GM18519 (cell line): ENCODE data around the gene VSTM1.

ENCODE experiments used
- ATAC-seq: cut with Tn5 transposase; IDR thresholded peaks from one replicate; pipeline ENCODE4 v1.9.1; 2021; ENCODE audit warnings: mild to moderate bottlenecking, moderate library complexity; ENCODE audit not compliant: unreplicated experiment, low FRiP score

The VSTM1 gene

DNA sequence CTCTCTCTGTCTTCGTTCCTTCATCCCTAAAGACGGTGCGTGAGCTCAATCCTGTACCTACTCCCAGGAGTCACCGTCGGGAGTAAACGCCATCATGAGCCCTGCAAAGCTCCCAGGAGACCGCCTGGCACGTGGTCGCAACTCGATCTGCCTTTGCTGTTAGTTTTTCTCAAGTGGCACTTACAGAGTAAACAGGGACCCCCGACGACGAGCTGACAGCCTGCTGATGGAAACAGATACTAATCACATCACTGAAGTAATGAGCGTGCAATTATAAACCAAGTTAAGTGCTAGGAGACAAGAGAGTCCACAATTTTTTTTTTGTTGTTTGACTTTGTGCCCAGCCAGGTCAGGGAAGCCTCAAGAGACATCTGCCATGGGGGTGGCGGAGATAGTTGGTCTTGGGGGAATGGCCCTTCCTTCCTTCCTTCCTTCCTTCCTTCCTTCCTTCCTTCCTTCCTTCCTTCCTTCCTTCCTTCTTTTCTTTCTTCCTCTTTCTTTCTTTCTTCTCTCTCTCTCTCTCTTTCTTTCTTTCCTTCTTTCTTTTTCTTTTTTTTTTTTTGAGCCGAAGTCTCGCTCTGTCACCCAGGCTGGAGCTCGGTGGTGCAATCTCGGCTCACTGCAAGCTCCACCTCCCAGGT lies 48.7 kb downstream of the VSTM1 start:
- ATAC-seq: no peak

DNA sequence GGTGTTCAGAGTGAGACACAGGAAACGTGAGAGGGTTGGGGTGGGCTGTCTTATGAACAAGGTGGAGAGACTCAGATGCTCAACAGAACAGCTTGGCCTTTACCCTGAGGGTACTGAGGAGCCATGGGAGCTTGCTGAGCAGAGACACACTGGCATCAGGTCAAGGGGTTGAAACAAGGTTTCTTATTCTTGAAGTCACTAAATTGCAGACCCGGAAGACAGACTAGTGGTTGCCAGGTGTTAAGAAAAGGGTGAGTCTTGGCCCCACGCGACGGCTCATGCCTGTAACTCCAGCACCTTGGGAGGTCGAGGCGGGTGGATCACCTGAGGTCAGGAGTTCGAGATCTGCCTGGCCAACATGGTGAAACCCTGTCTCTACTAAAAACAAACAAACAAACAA lies 49.8 kb downstream of the VSTM1 start:
- ATAC-seq: no peak

DNA sequence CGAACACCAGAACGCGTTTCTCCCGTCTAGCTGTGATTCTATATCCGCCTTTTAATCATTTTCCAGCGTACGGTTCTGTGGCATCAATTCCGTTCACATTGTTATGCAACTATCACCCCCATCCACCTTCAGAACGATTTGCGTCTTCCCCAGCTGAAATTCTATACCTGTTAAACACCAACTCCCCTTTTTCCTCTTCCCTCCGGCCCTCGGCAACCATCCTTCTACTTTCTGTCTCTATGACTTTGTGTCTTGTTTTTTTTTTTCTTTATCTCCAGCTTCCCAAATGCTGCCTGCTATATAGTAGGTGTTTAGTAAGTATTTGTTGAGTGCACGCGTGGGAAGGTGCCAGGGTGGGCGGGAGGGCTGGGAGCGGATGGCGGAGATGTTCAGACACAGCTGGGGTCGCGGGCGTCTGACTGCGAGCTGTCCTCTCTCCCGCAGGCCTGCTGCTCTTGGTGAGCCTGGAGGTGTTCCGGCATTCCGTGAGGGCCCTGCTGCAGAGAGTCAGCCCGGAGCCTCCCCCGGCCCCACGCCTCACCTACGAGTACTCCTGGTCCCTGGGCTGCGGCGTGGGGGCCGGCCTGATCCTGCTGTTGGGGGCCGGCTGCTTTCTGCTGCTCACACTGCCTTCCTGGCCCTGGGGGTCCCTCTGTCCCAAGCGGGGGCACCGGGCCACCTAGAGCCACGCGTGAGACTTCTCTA lies 52.0 kb downstream of the VSTM1 start:
- no peak for ATAC-seq

DNA sequence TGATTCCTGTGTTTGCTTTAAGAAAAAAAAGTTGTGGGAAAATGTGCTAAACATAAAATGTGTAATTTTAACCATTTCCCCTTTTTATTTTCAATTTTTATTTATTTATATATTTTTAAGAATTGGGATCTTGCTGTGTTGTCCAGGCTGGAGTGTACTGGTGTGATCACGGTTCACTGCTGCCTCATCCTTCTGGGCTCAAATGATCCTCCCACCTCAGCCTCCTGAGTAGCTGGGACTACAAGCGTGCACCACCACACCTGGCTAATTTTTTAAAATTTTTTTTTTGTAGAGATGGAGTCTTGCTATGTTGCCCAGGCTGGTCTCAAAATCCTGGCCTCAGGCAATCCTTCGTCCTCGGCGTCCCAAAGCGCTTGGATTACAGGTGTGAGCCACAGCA lies 53.2 kb downstream of the VSTM1 start:
- no peak for ATAC-seq

DNA sequence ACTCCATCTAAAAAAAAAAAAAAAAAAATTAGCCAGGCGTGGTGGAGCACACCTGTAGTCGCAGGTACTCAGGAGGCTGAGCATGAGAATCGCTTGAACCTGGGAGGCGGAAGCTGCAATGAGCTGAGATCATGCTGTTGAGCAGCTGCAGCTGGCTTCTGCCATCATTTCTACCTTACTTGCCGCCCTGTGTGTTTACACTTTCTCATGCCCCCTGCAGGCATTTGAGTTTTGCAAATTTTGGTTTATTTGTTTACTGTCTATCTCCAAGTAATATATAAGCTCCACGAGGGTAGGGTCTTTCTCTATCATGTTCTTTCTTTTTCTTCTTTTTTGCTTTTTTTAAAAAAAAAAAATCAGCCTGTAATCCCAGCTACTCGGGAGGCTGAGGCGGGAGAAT lies 54.3 kb downstream of the VSTM1 start:
- no peak for ATAC-seq

DNA sequence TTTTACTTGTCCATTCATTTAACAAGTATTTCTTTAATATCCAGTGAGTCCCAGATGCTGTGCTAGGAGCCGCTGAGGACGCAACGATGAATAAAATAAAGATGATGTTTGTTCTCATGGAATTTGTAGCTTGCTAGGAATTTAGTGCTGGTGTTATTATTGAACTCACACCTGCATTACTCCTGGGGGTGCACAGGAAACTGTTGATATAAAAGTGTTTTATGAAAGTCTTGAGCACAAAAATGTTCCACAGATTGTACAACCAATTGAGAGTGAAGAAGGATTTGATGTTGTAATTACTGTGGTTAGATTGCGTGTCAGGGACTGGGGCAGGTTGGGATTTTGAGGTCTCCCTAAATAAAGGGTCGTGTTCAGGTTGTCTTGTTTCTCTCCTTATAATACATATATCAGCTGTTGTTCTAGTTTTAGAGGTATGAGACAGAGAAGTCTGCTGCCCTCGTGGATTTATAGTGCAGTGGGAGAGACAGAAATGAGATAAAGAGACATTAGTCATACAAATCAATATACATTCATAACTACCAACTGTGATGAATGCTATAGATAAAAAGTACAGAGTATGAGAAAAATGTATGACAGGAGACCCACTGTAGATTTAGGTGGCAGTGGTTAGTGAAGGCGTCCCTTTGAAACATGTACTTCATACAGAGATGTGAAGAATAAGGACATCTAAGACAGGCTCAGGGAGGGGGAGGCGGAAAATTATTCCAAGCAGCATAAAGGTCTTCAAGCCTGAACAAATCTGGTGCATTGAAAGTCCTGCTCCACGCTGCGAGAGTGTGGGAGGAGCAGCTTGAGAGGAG lies 61.0 kb downstream of the VSTM1 start:
- ATAC-seq: no peak

DNA sequence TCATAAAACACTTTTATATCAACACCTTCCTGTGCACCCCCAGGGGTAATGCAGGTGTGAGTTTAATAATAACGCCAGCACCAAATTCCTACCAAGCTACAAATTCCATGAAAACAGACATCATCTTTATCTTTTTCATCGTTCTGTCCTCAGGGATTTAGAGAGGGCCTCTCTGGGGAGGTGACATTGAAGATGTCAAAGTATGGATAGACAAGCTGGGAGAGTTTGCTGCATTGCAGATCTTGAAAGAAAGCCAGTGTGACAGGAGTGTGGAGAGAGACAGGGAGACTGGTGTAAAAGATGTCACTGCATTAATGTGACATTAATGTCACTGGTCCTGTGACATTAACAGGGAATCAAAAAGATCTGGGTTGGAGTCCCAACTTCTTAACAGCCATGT lies 62.2 kb downstream of the VSTM1 start:
- no peak for ATAC-seq

DNA sequence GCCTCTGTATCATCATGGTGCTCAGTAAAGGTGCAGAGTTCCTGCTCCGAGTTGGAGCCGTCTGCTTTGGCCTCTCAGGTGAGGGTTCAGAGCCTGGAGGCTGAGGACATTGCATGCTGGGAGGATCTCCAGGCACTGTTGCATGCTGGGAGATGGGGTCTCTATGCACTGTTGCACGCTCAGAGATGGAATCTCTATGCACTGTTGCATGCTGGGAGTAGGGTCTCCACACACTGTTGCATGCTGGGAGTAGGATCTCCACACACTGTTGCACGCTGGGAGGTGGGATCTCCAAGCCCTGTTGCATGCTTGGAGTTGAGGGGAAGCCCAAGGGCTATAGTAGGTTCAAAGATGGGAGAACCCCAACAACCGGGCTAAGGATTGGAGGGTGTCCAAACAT lies 64.0 kb downstream of the VSTM1 start:
- no peak for ATAC-seq

DNA sequence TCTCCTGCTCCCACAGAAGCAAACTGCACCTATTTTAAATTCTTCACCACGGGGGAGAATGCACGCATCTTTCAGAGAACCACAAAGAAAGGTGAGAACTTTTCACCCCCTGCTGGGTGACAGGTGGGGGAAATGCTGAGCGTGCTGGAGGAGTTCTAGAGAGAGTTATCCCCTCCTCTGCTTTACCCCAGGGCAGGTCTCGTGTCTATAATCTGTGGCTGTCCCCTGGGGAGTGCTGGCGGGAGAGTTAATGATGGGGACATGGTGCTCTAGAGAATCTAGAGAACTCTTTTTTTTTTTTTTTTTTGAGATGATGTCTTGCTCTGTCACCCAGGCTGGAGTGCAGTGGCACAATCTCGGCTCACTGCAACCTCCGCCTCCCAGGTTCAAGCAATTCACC lies 65.5 kb downstream of the VSTM1 start:
- ATAC-seq: no peak

DNA sequence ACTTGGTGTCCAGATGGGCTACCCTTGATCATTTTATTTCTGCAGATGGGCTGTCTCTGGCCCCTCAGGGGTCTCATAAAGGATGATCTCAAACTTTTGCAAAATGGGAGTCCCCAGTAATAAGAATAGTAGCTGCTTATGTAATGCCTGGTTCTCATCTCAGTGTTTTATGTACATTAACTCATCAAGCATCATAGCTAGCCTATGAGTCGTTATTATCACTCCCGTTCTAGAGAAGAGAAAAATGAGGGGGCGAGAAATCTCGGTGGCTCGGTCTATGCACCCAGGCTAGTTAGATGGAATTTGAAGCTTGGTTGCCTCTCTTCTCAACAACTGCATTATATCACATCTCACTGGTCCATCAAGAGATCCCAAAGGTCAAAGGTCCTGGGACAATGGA lies 68.9 kb downstream of the VSTM1 start:
- no peak for ATAC-seq

DNA sequence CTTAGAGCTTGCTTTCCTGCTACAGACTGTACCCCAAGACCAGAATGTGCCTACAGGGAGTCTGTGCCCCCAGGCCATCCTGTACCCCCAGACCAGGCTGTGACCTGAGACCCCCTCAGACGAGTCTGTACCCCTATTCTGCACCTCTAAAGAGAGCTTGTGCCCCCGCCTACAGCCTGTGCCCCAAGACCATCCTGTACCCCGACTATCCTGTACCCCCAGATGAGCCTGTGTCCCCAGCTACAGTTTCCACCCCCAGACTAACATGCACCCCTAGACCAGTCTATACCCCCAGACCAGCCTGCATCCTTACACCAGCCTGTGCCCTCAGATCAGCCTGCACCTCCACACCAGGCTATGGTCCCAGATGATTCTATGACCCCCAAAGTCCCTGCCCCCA lies 70.2 kb downstream of the VSTM1 start:
- no peak for ATAC-seq

DNA sequence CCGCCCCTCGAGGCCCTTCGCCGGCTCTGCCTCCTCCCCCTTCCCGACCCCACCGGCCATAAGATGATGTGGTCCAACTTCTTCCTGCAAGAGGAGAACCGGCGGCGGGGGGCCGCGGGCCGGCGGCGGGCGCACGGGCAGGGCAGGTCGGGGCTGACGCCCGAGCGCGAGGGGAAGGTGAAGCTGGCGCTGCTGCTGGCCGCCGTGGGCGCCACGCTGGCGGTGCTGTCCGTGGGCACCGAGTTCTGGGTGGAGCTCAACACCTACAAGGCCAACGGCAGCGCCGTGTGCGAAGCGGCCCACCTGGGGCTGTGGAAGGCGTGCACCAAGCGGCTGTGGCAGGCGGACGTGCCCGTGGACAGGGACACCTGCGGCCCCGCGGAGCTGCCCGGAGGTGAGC lies 70.9 kb downstream of the VSTM1 start:
- ATAC-seq: no peak

DNA sequence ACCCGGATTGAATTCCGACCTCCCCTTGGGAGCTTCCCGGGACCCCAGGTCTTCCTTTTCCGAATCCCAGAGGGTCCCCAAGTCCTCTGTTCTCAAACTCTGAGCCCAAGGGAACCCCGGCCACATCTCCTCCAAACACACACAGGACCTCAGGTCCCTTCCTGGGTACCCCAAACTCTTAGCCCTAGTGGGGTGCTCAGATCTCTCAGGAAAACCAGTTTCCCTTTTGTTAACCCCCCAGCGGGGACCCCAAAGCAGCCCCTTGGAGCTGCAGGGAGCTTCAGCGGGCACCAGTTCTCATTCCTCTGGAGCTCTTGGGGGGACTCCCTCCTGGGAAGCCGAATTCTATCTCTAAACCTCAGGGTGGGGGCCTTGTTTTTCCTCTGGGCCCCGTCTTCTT lies 71.5 kb downstream of the VSTM1 start:
- ATAC-seq: no peak

DNA sequence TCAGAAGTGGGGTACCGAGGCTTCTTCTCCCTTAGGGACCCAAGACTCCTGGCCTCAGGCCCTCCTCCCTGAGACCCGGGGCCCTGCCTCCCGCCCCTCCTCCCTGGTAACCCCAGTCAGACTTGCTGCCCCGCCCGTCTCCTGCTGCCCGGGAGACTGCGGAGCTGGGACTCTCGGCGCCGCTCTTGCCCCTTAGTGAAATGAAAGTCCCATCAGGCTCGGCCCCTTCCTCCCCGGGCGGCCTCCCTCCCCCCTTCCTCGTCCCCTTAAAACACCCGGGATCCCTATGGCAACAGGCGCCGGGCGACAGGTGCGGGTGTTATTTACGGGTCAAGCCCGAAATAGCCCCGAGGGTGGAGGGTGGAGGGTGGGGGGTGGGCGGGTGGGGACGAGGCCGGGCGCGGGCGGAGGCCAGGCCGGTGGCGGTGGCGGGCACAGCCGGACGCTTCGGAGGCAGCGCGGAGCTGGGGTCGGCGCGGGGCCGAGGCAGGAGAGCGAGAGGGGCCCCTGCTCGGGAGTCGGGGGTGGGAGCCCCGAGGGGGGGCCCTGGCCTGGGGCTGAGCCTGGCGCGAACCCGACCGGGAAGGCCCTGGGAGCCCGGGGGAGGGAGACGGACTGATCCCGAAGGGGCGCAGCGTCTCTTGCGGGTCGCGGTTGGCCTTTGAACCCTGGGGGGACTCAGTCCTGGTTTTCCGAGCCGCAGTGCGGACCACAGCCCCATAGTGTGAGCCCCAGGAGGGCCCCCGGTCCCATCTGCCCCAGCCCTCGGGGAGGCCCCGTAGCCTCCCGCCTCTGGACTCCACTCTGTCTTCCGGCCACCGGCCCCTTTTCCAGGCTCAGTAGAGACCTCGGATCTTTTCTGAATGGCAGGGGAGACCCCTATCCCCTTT lies 72.2 kb downstream of the VSTM1 start, which contains the start of gene CACNG6:
Gene CACNG6 (plus strand): TSS at position 414 of the 890 bp plus-strand sequence. CDS start 1,241 bp downstream, outside the sequence.
- no peak for ATAC-seq
